Right lobe of liver (tissue), 6 donors: Measurements from ENCODE around the gene CDH4. TPM values are rescaled to one million over a fixed set of nuclear protein-coding genes. Genes with fewer than 3 reads are reported as not detected.

Experiments
- ATAC-seq, 4 donors: fragments of 200-7000 bp; cut with Tn5 transposase; one replicate each; pipeline ENCODE4 v1.9.1; 2020; ENCODE audit warnings: mild to moderate bottlenecking in 4 of 4, moderate library complexity in 4 of 4
- DNase-seq, 3 donors: peaks; one replicate each; pipeline ENCODE4 v3.0.0-alpha.2; 2020
- H3K27ac ChIP-seq, 3 donors: fragments of 200-600 bp; one replicate each; pipeline ENCODE4 v1.8.0; 2022
- H3K27me3 ChIP-seq, 2 donors: fragments of 200-600 bp; one replicate each; pipeline ENCODE4 v1.8.0; 2022
- H3K36me3 ChIP-seq, 4 donors: fragments of 200-600 bp; sonication (generic) in 1 of 4; one replicate each; pipeline versions ENCODE4 v1.5.1 to v1.8.0; 2017 to 2022; ENCODE audit warnings: control low read depth in 1 of 4
- H3K4me1 ChIP-seq, 4 donors: fragments of 200-600 bp; sonication (generic) in 1 of 4; one replicate each; pipeline versions ENCODE4 v1.5.1 to v1.8.0; 2017 to 2022; ENCODE audit warnings: control low read depth in 1 of 4
- H3K4me3 ChIP-seq, 3 donors: fragments of 200-600 bp; one replicate each; pipeline ENCODE4 v1.8.0; 2022
- H3K9me3 ChIP-seq, 4 donors: fragments of 200-600 bp; sonication (generic) in 1 of 4; one replicate each; pipeline versions ENCODE4 v1.5.1 to v1.8.0; 2017 to 2022; ENCODE audit warnings: control low read depth in 1 of 4
- POLR2A ChIP-seq: fragments of 450-650 bp; IDR thresholded peaks from one replicate; pipeline ENCODE4 v1.6.1; 2017; ENCODE audit warnings: antibody characterized with exemption, mild to moderate bottlenecking
- WGBS: methylation state at CpG from one replicate; pipeline ENCODE4 v1.1.6; 2018; ENCODE audit warnings: low coverage, low lambda C conversion rate; ENCODE audit not compliant: insufficient coverage; ENCODE audit errors: missing lambda C conversion rate; 5-methylcytosine and 5-hydroxymethylcytosine counted together
- intact Hi-C, 2 donors: fragments of 100-400 bp; cut with DNase I; formaldehyde crosslinking; loops; one replicate each; pipeline versions ENCODE4 v1.11.2 to v1.14.1; 2022
- total RNA-seq, 6 experiments: library from RNA; depleted of rRNA in 2 of 6; stranded (reverse); fragments of >200 nt in 2 of 6; fragmentation: NEBNext Ultra II Directional in 3 of 6; extraction: Animal tissue kit (Norgen Biotek cat#: 25700) in 3 of 6; gene quantifications; one replicate each; pipeline versions ENCODE4 v1.1.0 to v1.2.4, GENCODE V29; 2016 to 2023
- TF ChIP-seq, protein P1 (sequence below), 4 donors: fragments of 200-600 bp in 3 of 4; fragments of 450-650 bp in 1 of 4; IDR thresholded peaks; one replicate each; pipeline versions ENCODE4 v1.5.1 to v1.8.0; 2016 to 2022; ENCODE audit warnings: antibody characterized with exemption in 4 of 4, mild to moderate bottlenecking in 2 of 4
- donor health status: DM: no; HTN: yes; CAD: no.
- donor health status: DM: no; HTN: no; CAD: no.
- donor health status: DM: no; HTN: no; CAD: no.
- donor health status: DM: no; HTN: yes; CAD: no.
- donor health status: DM: no; HTN: yes; CAD: no.

CDH4 gene
- total RNA-seq, 6 experiments from 2014 or later = 0.02 to 0.14 (median 0.09) TPM; not detected in 3

DNA sequence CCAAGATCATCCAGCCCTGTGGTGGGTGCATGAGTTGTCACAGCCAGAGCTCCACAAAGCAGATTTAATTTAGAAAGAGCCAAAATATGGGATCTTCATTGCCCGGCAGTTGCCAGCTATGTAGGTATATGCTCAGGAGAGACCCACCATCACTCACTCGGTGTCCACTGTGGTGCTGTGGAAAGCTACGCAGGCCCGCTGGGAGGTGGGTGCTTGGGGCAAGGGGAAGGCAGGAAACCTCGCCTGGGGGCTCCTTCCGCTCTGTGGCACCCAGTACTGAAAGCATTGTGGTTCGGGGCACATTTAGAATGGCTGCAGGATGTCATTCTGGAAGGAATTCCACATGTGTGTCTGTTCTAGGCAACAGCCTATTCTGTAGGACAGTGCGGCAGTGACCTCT, 553.7 kb downstream of the CDH4 start:
- 50% methylated on average over 5 of the region's 8 CpGs for WGBS
- TF ChIP-seq POLR2A = no peak
- TF ChIP-seq, protein P1, sequence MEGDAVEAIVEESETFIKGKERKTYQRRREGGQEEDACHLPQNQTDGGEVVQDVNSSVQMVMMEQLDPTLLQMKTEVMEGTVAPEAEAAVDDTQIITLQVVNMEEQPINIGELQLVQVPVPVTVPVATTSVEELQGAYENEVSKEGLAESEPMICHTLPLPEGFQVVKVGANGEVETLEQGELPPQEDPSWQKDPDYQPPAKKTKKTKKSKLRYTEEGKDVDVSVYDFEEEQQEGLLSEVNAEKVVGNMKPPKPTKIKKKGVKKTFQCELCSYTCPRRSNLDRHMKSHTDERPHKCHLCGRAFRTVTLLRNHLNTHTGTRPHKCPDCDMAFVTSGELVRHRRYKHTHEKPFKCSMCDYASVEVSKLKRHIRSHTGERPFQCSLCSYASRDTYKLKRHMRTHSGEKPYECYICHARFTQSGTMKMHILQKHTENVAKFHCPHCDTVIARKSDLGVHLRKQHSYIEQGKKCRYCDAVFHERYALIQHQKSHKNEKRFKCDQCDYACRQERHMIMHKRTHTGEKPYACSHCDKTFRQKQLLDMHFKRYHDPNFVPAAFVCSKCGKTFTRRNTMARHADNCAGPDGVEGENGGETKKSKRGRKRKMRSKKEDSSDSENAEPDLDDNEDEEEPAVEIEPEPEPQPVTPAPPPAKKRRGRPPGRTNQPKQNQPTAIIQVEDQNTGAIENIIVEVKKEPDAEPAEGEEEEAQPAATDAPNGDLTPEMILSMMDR (IDR thresholded peaks at IDR 0.05) = no peak
- ATAC-seq (no peak), DNase-seq (no peak)
- Histone ChIP-seq H3K9me3 (no peaks in the 10 kb centered on the region), H3K36me3 (no peaks in the 10 kb centered on the region), H3K4me1 (no peaks in the 10 kb centered on the region), H3K27ac (no peak overlapping the region), H3K4me3 (no peak overlapping the region), H3K27me3 (no peaks in the 10 kb centered on the region)
- intact Hi-C loops = no loop called here

DNA sequence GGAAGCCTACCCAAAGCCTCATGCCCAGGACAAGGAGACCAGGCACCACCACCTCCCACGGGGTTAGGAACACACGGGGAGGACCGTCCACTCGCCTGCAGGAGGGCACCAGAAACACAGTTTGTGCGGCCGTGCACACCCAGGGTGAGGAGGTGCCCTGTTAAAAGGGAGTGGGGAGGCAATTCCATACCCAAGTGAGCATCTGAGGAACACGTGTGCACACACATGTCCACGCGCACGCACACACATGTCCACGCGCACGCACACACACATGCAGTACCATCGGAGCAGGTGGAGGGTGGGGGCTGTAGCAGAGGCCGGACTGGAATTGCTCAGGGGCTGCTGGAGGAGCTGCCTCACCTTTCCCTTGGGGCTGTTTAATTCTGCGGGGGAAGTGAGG, 554.3 kb downstream of the CDH4 start:
- ATAC-seq = no peak
- Histone ChIP-seq H3K36me3 (no peaks in the 10 kb centered on the region), H3K27ac (no peak overlapping the region), H3K27me3 (no peaks in the 10 kb centered on the region), H3K9me3 (no peaks in the 10 kb centered on the region), H3K4me3 (no peak overlapping the region), H3K4me1 (no peaks in the 10 kb centered on the region)
- peak in 1 of 3 donors; percentile 12 for DNase-seq
- intact Hi-C loops = no loop called here
- TF ChIP-seq, protein P1 (IDR thresholded peaks at IDR 0.05) = no peak
- WGBS = no CpG with 5 or more reads among the region's 16 CpGs

DNA sequence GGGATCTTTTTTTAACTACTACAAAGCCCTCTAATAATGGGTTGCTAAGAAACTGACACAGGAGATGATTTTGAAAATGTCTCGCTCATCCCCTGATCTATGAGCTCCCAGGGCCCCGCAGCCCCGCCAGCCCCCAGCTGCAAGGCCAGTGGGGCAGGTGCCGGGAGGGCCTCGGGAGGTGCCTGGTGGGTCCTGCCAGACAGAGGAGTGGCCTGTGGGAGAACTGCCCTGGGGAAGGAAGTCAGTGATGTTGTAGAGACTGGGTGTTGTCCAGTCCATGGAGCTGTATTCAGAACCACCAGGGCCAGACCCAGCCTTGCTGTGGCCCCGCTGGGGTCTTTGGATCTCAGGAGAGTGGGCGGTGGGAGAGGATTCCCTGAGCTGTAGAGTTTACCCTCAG, 554.9 kb downstream of the CDH4 start:
- DNase-seq = peak in 2 of 3 donors; percentile 10 to 42
- intact Hi-C loops = no loop called here
- Histone ChIP-seq H3K4me3 (no peak overlapping the region), H3K4me1 (no peaks in the 10 kb centered on the region), H3K9me3 (no peaks in the 10 kb centered on the region), H3K27ac (no peak overlapping the region), H3K36me3 (no peaks in the 10 kb centered on the region), H3K27me3 (no peaks in the 10 kb centered on the region)
- 70% methylated on average over 2 of the region's 7 CpGs for WGBS
- no peak for TF ChIP-seq POLR2A
- TF ChIP-seq, protein P1 (IDR thresholded peaks at IDR 0.05) = no peak
- no peak for ATAC-seq

DNA sequence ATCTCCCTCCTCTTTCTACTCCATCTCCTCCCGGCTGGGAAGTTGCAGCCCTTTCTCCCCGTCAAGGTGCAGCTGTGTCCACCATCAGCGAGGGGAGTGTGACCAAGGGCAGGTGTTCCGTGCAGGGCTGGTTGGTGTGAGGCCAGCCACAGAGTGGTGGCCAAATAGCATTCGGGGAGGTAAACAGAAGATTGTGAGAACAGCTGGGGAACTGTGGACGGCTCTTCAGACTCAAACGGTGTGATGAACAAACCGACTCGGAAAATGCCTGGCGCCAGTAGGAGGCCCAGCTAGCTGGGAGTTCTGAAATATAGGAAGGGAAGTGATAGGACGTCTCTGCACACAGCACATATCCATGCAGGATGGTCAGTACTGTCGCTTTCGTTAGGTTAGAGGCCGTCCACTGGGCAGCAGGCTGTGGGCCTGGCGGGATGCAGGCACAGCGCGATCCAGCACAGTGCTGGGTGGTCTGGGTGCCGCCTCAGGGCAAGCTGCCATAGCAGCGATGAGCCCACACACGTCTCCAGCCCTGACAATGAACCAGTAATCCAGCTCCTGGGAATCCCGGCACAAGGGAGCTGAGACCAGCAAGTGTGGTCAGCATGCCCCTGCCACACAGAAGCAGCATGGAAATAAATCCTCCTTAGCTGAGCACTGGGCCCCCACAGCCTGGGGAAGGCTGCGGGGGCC, 555.6 kb downstream of the CDH4 start:
- no peak for ATAC-seq
- H3K36me3 ChIP-seq = no peaks in the 10 kb centered on the region
- H3K27ac ChIP-seq = no peak overlapping the region
- DNase-seq = peak in 1 of 3 donors; percentile 42
- 48% methylated on average over 10 of the region's 22 CpGs for WGBS
- TF ChIP-seq, protein P1 (IDR thresholded peaks at IDR 0.05) = no peak
- TF ChIP-seq POLR2A = no peak
- intact Hi-C loops = no loop called here
- H3K9me3 ChIP-seq = no peaks in the 10 kb centered on the region
- H3K4me1 ChIP-seq = no peaks in the 10 kb centered on the region
- H3K4me3 ChIP-seq = no peak overlapping the region
- H3K27me3 ChIP-seq = no peaks in the 10 kb centered on the region
